Measurements from ENCODE around the gene ESAM.
"Not testable (repeated sequence)": the region's sequence is repeated elsewhere in the genome, so short reads cannot be mapped to it uniquely, and the experiment has no call there.

Gene ESAM

GRCh38 chr11:124783002-124783401 lies 20.9 kb upstream of the ESAM start:
- DNase-seq (ENCODE audit: low read depth): no peak
- no peak overlapping the region for H3K4me3 ChIP-seq (ENCODE audit: low read depth, low read length)
- no peak for TF ChIP-seq POLR2A (IDR thresholded peaks at IDR 0.05; ENCODE audit: extremely low read depth, insufficient read length)
- TF ChIP-seq MYC (IDR thresholded peaks at IDR 0.05; ENCODE audit: low read depth, low read length): no peak
- TF ChIP-seq MAX (IDR thresholded peaks at IDR 0.05; ENCODE audit: low read depth, low read length): no peak
- no peak for TF ChIP-seq CTCF (IDR thresholded peaks at IDR 0.05; ENCODE audit: low read depth, low read length)

GRCh38 chr11:124779568-124779967 lies 17.5 kb upstream of the ESAM start:
- DNase-seq (ENCODE audit: low read depth): no peak
- no peak for TF ChIP-seq MYC (IDR thresholded peaks at IDR 0.05; ENCODE audit: low read depth, low read length)
- TF ChIP-seq CTCF (IDR thresholded peaks at IDR 0.05; ENCODE audit: low read depth, low read length): no peak

GRCh38 chr11:124778281-124778680 lies 16.2 kb upstream of the ESAM start:
- TF ChIP-seq POLR2A (IDR thresholded peaks at IDR 0.05; ENCODE audit: extremely low read depth, insufficient read length) (no peak), MYC (IDR thresholded peaks at IDR 0.05; ENCODE audit: low read depth, low read length) (no peak), MAX (IDR thresholded peaks at IDR 0.05; ENCODE audit: low read depth, low read length) (no peak), CTCF (IDR thresholded peaks at IDR 0.05; ENCODE audit: low read depth, low read length) (no peak)
- no peak for DNase-seq (ENCODE audit: low read depth)

More at GRCh38 chr11:124779568-124779967, 17.5 kb upstream of the ESAM start:
- H3K4me3 ChIP-seq (ENCODE audit: low read depth, low read length): no peak overlapping the region

GRCh38 chr11:124776865-124777645 lies 15.0 kb upstream of the ESAM start:
- DNase-seq (ENCODE audit: low read depth): no peak
- TF ChIP-seq MYC (IDR thresholded peaks at IDR 0.05; ENCODE audit: low read depth, low read length) (no peak), POLR2A (IDR thresholded peaks at IDR 0.05; ENCODE audit: extremely low read depth, insufficient read length) (no peak), MAX (IDR thresholded peaks at IDR 0.05; ENCODE audit: low read depth, low read length) (no peak), CTCF (IDR thresholded peaks at IDR 0.05; ENCODE audit: low read depth, low read length) (no peak)

More at GRCh38 chr11:124778281-124778680, 16.2 kb upstream of the ESAM start:
- no peak overlapping the region for H3K4me3 ChIP-seq (ENCODE audit: low read depth, low read length)

GRCh38 chr11:124770959-124771358 lies 8.9 kb upstream of the ESAM start:
- not testable (repeated sequence) for H3K4me3 ChIP-seq (ENCODE audit: low read depth, low read length); DNase-seq (ENCODE audit: low read depth)

More at GRCh38 chr11:124776865-124777645, 15.0 kb upstream of the ESAM start:
- no peak overlapping the region for H3K4me3 ChIP-seq (ENCODE audit: low read depth, low read length)

- TF ChIP-seq CTCF (IDR thresholded peaks at IDR 0.05; ENCODE audit: low read depth, low read length) (no peak), MAX (IDR thresholded peaks at IDR 0.05; ENCODE audit: low read depth, low read length) (no peak), POLR2A (IDR thresholded peaks at IDR 0.05; ENCODE audit: extremely low read depth, insufficient read length) (no peak), MYC (IDR thresholded peaks at IDR 0.05; ENCODE audit: low read depth, low read length) (no peak)
- no peak overlapping the region for H3K4me3 ChIP-seq (ENCODE audit: low read depth, low read length)
- no peak for DNase-seq (ENCODE audit: low read depth)
These were observed 8.0 kb upstream of the ESAM start for GRCh38 chr11:124769806-124770774.
